Neural progenitor cell (in vitro differentiated cells): ENCODE measurements around the gene GSG1. TPM values are rescaled to one million over a fixed set of nuclear protein-coding genes. Genes with fewer than 3 reads are reported as not detected.

ENCODE experiments used
- DNase-seq: peaks from one replicate; pipeline ENCODE4 v3.0.0-alpha.2; 2016; ENCODE audit warnings: low spot score
- H2AFZ ChIP-seq: fragments of 200-600 bp; sonication (generic); replicated peaks from 2 replicates; pipeline ENCODE4 v1.6.1; 2016; ENCODE audit warnings: antibody characterized with exemption
- H3F3A ChIP-seq: fragments of 200-600 bp; sonication (generic); 2 replicates; pipeline ENCODE4 v1.6.1; 2016; ENCODE audit warnings: antibody characterized with exemption, low read depth
- H3K27ac ChIP-seq: fragments of 200-600 bp; sonication (generic); 2 replicates; pipeline ENCODE4 v1.5.1; 2016; ENCODE audit warnings: mild to moderate bottlenecking
- H3K27me3 ChIP-seq: fragments of 200-600 bp; sonication (generic); 2 replicates; pipeline ENCODE4 v1.6.1; 2016; ENCODE audit warnings: mild to moderate bottlenecking, moderate library complexity
- H3K36me3 ChIP-seq: fragments of 200-600 bp; sonication (generic); 2 replicates; pipeline ENCODE4 v1.5.1; 2016
- H3K4me1 ChIP-seq: fragments of 200-600 bp; sonication (generic); 2 replicates; pipeline ENCODE4 v1.6.1; 2016; ENCODE audit warnings: mixed run types
- H3K4me2 ChIP-seq: fragments of 200-600 bp; sonication (generic); 2 replicates; pipeline ENCODE4 v1.6.1; 2016
- H3K4me3 ChIP-seq: fragments of 200-600 bp; sonication (generic); 2 replicates; pipeline ENCODE4 v1.5.1; 2016
- H3K79me2 ChIP-seq: fragments of 200-600 bp; sonication (generic); 2 replicates; pipeline ENCODE4 v1.6.1; 2016; ENCODE audit warnings: low read depth
- H3K9ac ChIP-seq: fragments of 200-600 bp; sonication (generic); 2 replicates; pipeline ENCODE4 v1.6.1; 2016
- H3K9me3 ChIP-seq: fragments of 200-600 bp; sonication (generic); 2 replicates; pipeline ENCODE4 v1.5.1; 2016; ENCODE audit warnings: low read depth
- H4K20me1 ChIP-seq: fragments of 200-600 bp; sonication (generic); 2 replicates; pipeline ENCODE4 v1.6.1; 2016; ENCODE audit warnings: low read depth
- H3K27ac Mint-ChIP-seq: 3 replicates; pipeline ENCODE4 v1.8.0; 2021; ENCODE audit warnings: mixed read lengths
- H3K27me3 Mint-ChIP-seq: 2 replicates; pipeline ENCODE4 v1.8.0; 2022; ENCODE audit warnings: low read depth, mild to moderate bottlenecking, inconsistent platforms, moderate library complexity, mixed read lengths; ENCODE audit not compliant: insufficient read depth
- H3K36me3 Mint-ChIP-seq: 3 replicates; pipeline ENCODE4 v1.8.0; 2021; ENCODE audit warnings: mixed read lengths
- H3K4me1 Mint-ChIP-seq: 3 replicates; pipeline ENCODE4 v1.8.0; 2021; ENCODE audit warnings: mixed read lengths
- H3K4me3 Mint-ChIP-seq: 3 replicates; pipeline ENCODE4 v1.8.0; 2021; ENCODE audit warnings: mild to moderate bottlenecking, moderate library complexity, mixed read lengths
- H3K9me3 Mint-ChIP-seq: 3 replicates; pipeline ENCODE4 v1.8.0; 2020; ENCODE audit warnings: mixed read lengths
- EZH2 ChIP-seq: fragments of 200-600 bp; sonication (generic); IDR thresholded peaks from 2 replicates; pipeline ENCODE4 v1.6.1; 2017; ENCODE audit warnings: antibody characterized with exemption, mild to moderate bottlenecking, moderate library complexity
- EZH2phosphoT487 ChIP-seq: fragments of 200-600 bp; sonication (generic); IDR thresholded peaks from 2 replicates; pipeline ENCODE4 v1.6.1; 2017; ENCODE audit warnings: antibody characterized with exemption
- total RNA-seq: library from RNA; depleted of rRNA; stranded (reverse); fragments of >200 nt; gene quantifications from 2 replicates; pipeline ENCODE4 v1.2.3, GENCODE V29; 2015; ENCODE audit warnings: low replicate concordance
- TF ChIP-seq, protein P1 (sequence below): fragments of 200-600 bp; sonication (generic); IDR thresholded peaks from 2 replicates; pipeline ENCODE4 v1.5.1; 2017; ENCODE audit warnings: antibody characterized with exemption, mild to moderate bottlenecking

The GSG1 gene
- total RNA-seq, 1 donor from 2014 or later: not detected

DNA sequence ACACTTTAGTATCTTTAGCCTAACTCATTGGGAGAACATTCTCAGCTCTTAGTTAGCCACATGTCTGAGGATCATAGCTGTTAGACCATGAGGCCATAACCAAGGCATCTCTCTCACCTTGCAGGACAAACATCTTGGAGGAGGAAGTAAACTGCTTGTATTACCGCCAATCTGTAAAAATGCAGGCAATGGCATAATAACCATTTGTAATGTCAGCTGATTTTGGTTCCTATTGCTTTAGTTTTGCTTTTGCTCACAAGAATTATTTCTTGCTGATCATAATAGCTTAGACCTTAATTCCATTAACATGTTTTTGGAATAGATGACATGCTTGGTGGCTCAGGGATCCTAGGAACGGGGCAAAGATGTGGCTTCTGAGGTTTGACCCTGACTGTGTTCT, 16.4 kb upstream of the GSG1 start:
- no peak overlapping the region for H3K27ac ChIP-seq
- H3K9me3 Mint-ChIP-seq: peaks cover 16% of the 10 kb centered on the region
- no peaks in the 10 kb centered on the region for H4K20me1 ChIP-seq
- TF ChIP-seq EZH2phosphoT487 (no peak), EZH2 (no peak)
- TF ChIP-seq, protein P1, sequence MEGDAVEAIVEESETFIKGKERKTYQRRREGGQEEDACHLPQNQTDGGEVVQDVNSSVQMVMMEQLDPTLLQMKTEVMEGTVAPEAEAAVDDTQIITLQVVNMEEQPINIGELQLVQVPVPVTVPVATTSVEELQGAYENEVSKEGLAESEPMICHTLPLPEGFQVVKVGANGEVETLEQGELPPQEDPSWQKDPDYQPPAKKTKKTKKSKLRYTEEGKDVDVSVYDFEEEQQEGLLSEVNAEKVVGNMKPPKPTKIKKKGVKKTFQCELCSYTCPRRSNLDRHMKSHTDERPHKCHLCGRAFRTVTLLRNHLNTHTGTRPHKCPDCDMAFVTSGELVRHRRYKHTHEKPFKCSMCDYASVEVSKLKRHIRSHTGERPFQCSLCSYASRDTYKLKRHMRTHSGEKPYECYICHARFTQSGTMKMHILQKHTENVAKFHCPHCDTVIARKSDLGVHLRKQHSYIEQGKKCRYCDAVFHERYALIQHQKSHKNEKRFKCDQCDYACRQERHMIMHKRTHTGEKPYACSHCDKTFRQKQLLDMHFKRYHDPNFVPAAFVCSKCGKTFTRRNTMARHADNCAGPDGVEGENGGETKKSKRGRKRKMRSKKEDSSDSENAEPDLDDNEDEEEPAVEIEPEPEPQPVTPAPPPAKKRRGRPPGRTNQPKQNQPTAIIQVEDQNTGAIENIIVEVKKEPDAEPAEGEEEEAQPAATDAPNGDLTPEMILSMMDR: no peak
- peaks cover 56% of the 10 kb centered on the region for H3K4me1 Mint-ChIP-seq
- H3F3A ChIP-seq: peaks cover 24% of the 10 kb centered on the region
- no peaks in the 10 kb centered on the region for H3K79me2 ChIP-seq
- peaks cover 6% of the 10 kb centered on the region for H3K36me3 Mint-ChIP-seq
- H3K4me1 ChIP-seq: peaks cover 44% of the 10 kb centered on the region
- no peak overlapping the region for H3K27ac Mint-ChIP-seq
- no peak overlapping the region for H2AFZ ChIP-seq
- no peak overlapping the region for H3K4me3 ChIP-seq
- H3K9ac ChIP-seq: no peak overlapping the region
- no peak overlapping the region for H3K4me3 Mint-ChIP-seq
- H3K4me2 ChIP-seq: no peak overlapping the region
- DNase-seq: no peak
- H3K27me3 ChIP-seq: no peaks in the 10 kb centered on the region
- no peaks in the 10 kb centered on the region for H3K36me3 ChIP-seq
- peaks cover 4% of the 10 kb centered on the region for H3K27me3 Mint-ChIP-seq
- no peaks in the 10 kb centered on the region for H3K9me3 ChIP-seq

DNA sequence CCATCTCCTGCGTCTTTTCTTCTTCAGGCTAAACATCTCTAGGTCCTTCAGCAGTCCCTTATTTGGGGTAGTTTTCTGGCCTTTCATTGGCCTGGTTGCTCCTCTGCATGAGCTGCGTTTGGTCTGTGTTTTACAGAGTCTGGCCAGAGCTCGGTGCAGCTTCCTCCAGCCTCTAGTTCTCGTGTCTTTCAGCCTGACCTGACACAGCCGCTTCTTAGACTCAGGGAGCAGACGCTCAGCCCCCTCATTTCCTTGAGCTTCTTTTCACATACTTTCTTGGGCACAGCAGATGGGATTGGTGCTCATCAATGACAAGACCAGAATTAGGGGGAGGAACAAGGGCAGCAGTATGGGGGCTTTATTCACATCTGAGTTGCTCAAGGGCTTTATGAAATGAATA, 13.6 kb upstream of the GSG1 start:
- Histone ChIP-seq H3K9ac (no peak overlapping the region), H3K79me2 (no peaks in the 10 kb centered on the region), H3K4me1 (peaks cover 55% of the 10 kb centered on the region), H3K4me2 (peak overlapping the region; percentile 3), H3F3A (peaks cover 36% of the 10 kb centered on the region), H3K4me3 (no peak overlapping the region), H3K27ac (no peak overlapping the region), H3K9me3 (no peaks in the 10 kb centered on the region), H4K20me1 (no peaks in the 10 kb centered on the region), H3K36me3 (no peaks in the 10 kb centered on the region), H3K27me3 (no peaks in the 10 kb centered on the region), H2AFZ (peak overlapping the region; percentile 13)
- Mint-ChIP-seq H3K27ac (peak overlapping the region; percentile 18), H3K27me3 (peaks cover 8% of the 10 kb centered on the region), H3K4me3 (no peak overlapping the region), H3K36me3 (peaks cover 4% of the 10 kb centered on the region), H3K4me1 (peaks cover 69% of the 10 kb centered on the region), H3K9me3 (peaks cover 19% of the 10 kb centered on the region)
- TF ChIP-seq EZH2 (no peak), EZH2phosphoT487 (no peak)
- TF ChIP-seq, protein P1: no peak
- DNase-seq: peak; percentile 33

DNA sequence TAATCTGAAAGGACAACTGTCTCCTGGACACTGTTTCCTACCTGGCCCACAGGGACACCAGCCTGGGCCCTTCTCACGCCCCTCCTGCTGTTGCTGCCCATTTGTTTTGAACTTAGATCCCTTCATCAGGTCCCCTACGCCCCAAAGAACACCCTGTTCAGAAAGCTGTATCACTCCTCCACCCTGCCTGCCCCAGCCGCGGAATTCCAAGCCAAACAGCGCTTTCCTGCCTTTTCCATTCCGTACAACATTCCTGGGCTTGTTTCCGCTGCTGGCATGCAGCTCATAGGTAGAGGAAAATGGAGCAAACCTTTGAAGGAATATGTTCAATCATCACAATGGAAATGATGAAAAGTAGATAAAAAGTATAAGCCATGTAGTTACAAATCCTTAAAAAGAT, 12.8 kb upstream of the GSG1 start:
- Mint-ChIP-seq H3K27ac (peak overlapping the region; percentile 99), H3K4me3 (no peak overlapping the region)

More for the DNA sequence above, 12.8 kb upstream of the GSG1 start:
- Mint-ChIP-seq H3K27me3 (peaks cover 8% of the 10 kb centered on the region), H3K36me3 (peaks cover 4% of the 10 kb centered on the region), H3K9me3 (peaks cover 17% of the 10 kb centered on the region), H3K4me1 (peaks cover 69% of the 10 kb centered on the region)
- DNase-seq: peak; percentile 9
- H3K27ac ChIP-seq: no peak overlapping the region
- no peak overlapping the region for H2AFZ ChIP-seq
- peaks cover 36% of the 10 kb centered on the region for H3F3A ChIP-seq
- H3K4me1 ChIP-seq: peaks cover 55% of the 10 kb centered on the region
- no peaks in the 10 kb centered on the region for H4K20me1 ChIP-seq
- no peaks in the 10 kb centered on the region for H3K79me2 ChIP-seq
- H3K9me3 ChIP-seq: no peaks in the 10 kb centered on the region
- H3K4me2 ChIP-seq: peak overlapping the region; percentile 3
- H3K36me3 ChIP-seq: no peaks in the 10 kb centered on the region
- no peak overlapping the region for H3K4me3 ChIP-seq
- TF ChIP-seq, protein P1: no peak
- TF ChIP-seq EZH2 (no peak), EZH2phosphoT487 (no peak)
- H3K9ac ChIP-seq: no peak overlapping the region
- H3K27me3 ChIP-seq: no peaks in the 10 kb centered on the region
